HepG2 (cell line): ENCODE data around the gene UBAC1. TPM values are rescaled to one million over a fixed set of nuclear protein-coding genes. Genes with fewer than 3 reads are reported as not detected.

Source experiments
- DNMT1 ChIP-seq: sonication (generic); formaldehyde crosslinking; IDR thresholded peaks from 2 replicates; pipeline ENCODE4 v1.5.1; 2020; ENCODE audit warnings: mild to moderate bottlenecking, missing genetic modification reagents
- ETV5 ChIP-seq: IDR thresholded peaks from 2 replicates; pipeline ENCODE4 v1.6.1; 2018; ENCODE audit warnings: missing biosample characterization, missing genetic modification reagents, inconsistent platforms, borderline replicate concordance
- NCOA1 ChIP-seq: sonication (generic); formaldehyde crosslinking; IDR thresholded peaks from 2 replicates; pipeline ENCODE4 v1.9.0; 2021; ENCODE audit warnings: missing genetic modification reagents
- PAXIP1 ChIP-seq: sonication (generic); formaldehyde crosslinking; conservative IDR thresholded peaks from 2 replicates; pipeline ENCODE4 v1.4.0; 2020; ENCODE audit warnings: mild to moderate bottlenecking, missing genetic modification reagents, moderate library complexity
- PLSCR1 ChIP-seq: sonication (generic); formaldehyde crosslinking; IDR thresholded peaks from 2 replicates; pipeline ENCODE4 v1.5.0; 2020; ENCODE audit warnings: missing genetic modification reagents, mild to moderate bottlenecking, borderline replicate concordance
- RNF2 ChIP-seq: fragments of 450-650 bp; conservative IDR thresholded peaks from 2 replicates; pipeline ENCODE4 v1.6.1; 2016; ENCODE audit warnings: low read depth
- SUZ12 ChIP-seq: fragments of 150-350 bp; IDR thresholded peaks from 2 replicates; pipeline ENCODE4 v1.6.1; 2014; ENCODE audit warnings: low read depth, low read length
- THAP8 ChIP-seq: sonication (generic); formaldehyde crosslinking; IDR thresholded peaks from 2 replicates; pipeline ENCODE4 v1.5.1; 2020; ENCODE audit warnings: missing genetic modification reagents, mild to moderate bottlenecking, borderline replicate concordance
- ZBED4 ChIP-seq: sonication (generic); formaldehyde crosslinking; IDR thresholded peaks from 2 replicates; pipeline ENCODE4 v1.4.0; 2020; ENCODE audit warnings: missing genetic modification reagents, borderline replicate concordance
- ZFP36L2 ChIP-seq: sonication (generic); formaldehyde crosslinking; IDR thresholded peaks from 2 replicates; pipeline ENCODE4 v1.4.0; 2020; ENCODE audit warnings: missing genetic modification reagents
- ZNF101 ChIP-seq: sonication (generic); formaldehyde crosslinking; IDR thresholded peaks from 2 replicates; pipeline ENCODE4 v1.4.0; 2020; ENCODE audit warnings: mild to moderate bottlenecking, low read depth, missing genetic modification reagents, borderline replicate concordance
- ZNF414 ChIP-seq: sonication (generic); formaldehyde crosslinking; IDR thresholded peaks from 2 replicates; pipeline ENCODE4 v1.5.0; 2020; ENCODE audit warnings: missing genetic modification reagents
- ZNF451 ChIP-seq: sonication (generic); formaldehyde crosslinking; IDR thresholded peaks from 2 replicates; pipeline ENCODE4 v1.5.0; 2020; ENCODE audit warnings: mild to moderate bottlenecking, missing genetic modification reagents
- ZNF691 ChIP-seq: sonication (generic); formaldehyde crosslinking; IDR thresholded peaks from 2 replicates; pipeline ENCODE4 v1.4.0; 2020; ENCODE audit warnings: missing genetic modification reagents, low read depth, mild to moderate bottlenecking, borderline replicate concordance
- ZNF740 ChIP-seq: sonication (generic); formaldehyde crosslinking; IDR thresholded peaks from 2 replicates; pipeline ENCODE4 v1.4.0; 2020; ENCODE audit warnings: missing genetic modification reagents
- ZNF788 ChIP-seq: sonication (generic); formaldehyde crosslinking; IDR thresholded peaks from 2 replicates; pipeline ENCODE4 v1.5.0; 2020; ENCODE audit warnings: mild to moderate bottlenecking, missing genetic modification reagents, borderline replicate concordance
- polyA plus RNA-seq, 8 experiments: library from polyadenylated mRNA; depleted of rRNA in 3 of 8; stranded (reverse) in 7 of 8; unstranded in 1 of 8; fragments of >200 nt; fragmentation: Illumina TruSeq in 4 of 8; extraction: Trizol in 4 of 8; gene quantifications; 2 replicates each; pipeline versions ENCODE4 v1.2.1 to v1.2.3, GENCODE V29; 2011 to 2016; ENCODE audit warnings: low read depth in 4 of 8, missing spikeins in 1 of 8, mixed read lengths in 1 of 8; ENCODE audit not compliant: insufficient read depth in 1 of 8
- total RNA-seq, 5 experiments: library from RNA; depleted of rRNA; stranded (reverse); fragments of >200 nt; fragmentation: Illumina TruSeq; extraction: Trizol; gene quantifications; 2 replicates each; pipeline ENCODE4 v1.2.3, GENCODE V29; 2016; ENCODE audit warnings: low read depth in 1 of 5

UBAC1 gene
- total and polyA plus RNA-seq, 2 of the 13 experiments (the other 11 are each of a cell fraction or from before 2014, with no cell fraction given) = 32.2 to 34.1 TPM

- TF ChIP-seq ETV5 (CRISPR knock-in tag) = peak; percentile 82
- peak; percentile 86 for TF ChIP-seq ZNF691
- TF ChIP-seq ZNF788 (CRISPR knock-in tag) = peak; percentile 25; the same call in 1 of the 2 replicates
- TF ChIP-seq ZBED4 (CRISPR knock-in tag) = peak; percentile 26; the same call in 1 of the 2 replicates
- peak; percentile 71; the same call in 1 of the 2 replicates for TF ChIP-seq ZNF414 (CRISPR knock-in tag)
- peak; percentile 77 for TF ChIP-seq PAXIP1 (CRISPR knock-in tag)
- 0 out of 2 replicates have a peak, but pooled peaks have one; percentile 30 for TF ChIP-seq RNF2
- no peak for TF ChIP-seq ZNF101
- TF ChIP-seq THAP8 (CRISPR knock-in tag) = no peak
- no peak for TF ChIP-seq NCOA1 (CRISPR knock-in tag)
- TF ChIP-seq SUZ12 = no peak
- no peak for TF ChIP-seq ZNF451 (CRISPR knock-in tag)
- no peak for TF ChIP-seq ZFP36L2
- 0 out of 2 replicates have a peak, but pooled peaks have one; percentile 29 for TF ChIP-seq ZNF740
- no peak for TF ChIP-seq DNMT1 (CRISPR knock-in tag)
- TF ChIP-seq PLSCR1 = no peak
These were observed 31.6 kb upstream of the UBAC1 start (continued) for GRCh38 chr9:135992486-135993408.
